SK-N-SH treated with all-trans-retinoic acid at 6 μM for 48 hours (cell line): Measurements from ENCODE around the gene WDR77.

Source experiments
- ARNTL ChIP-seq: fragments of 450-650 bp; formaldehyde crosslinking; IDR thresholded peaks from 2 replicates; pipeline ENCODE4 v1.5.0; 2020; ENCODE audit warnings: low read depth, mild to moderate bottlenecking, moderate library complexity, borderline replicate concordance
- CREB5 ChIP-seq: fragments of 250-450 bp; sonication (Bioruptor Pico); IDR thresholded peaks from 2 replicates; pipeline ENCODE4 v1.5.1; 2020; ENCODE audit warnings: low read depth, mild to moderate bottlenecking, moderate library complexity
- ESRRG ChIP-seq: fragments of 250-450 bp; sonication (Bioruptor Pico); IDR thresholded peaks from 2 replicates; pipeline ENCODE4 v1.6.1; 2021; ENCODE audit warnings: mild to moderate bottlenecking
- OSR1 ChIP-seq: fragments of 250-450 bp; sonication (Bioruptor Pico); IDR thresholded peaks from 2 replicates; pipeline ENCODE4 v1.8.0; 2022; ENCODE audit warnings: moderate library complexity, mild to moderate bottlenecking, inconsistent platforms
- PATZ1 ChIP-seq: fragments of 250-450 bp; sonication (Bioruptor Pico); IDR thresholded peaks from 2 replicates; pipeline ENCODE4 v1.8.0; 2020; ENCODE audit warnings: mild to moderate bottlenecking, moderate library complexity, borderline replicate concordance
- POU6F1 ChIP-seq: fragments of 250-450 bp; sonication (Bioruptor Pico); IDR thresholded peaks from 2 replicates; pipeline ENCODE4 v1.8.0; 2021; ENCODE audit warnings: low read depth, mild to moderate bottlenecking, moderate library complexity, borderline replicate concordance
- PPARA ChIP-seq: fragments of 250-450 bp; sonication (Bioruptor Pico); IDR thresholded peaks from 2 replicates; pipeline ENCODE4 v1.5.0; 2020; ENCODE audit warnings: mild to moderate bottlenecking, borderline replicate concordance
- TCF4 ChIP-seq: fragments of 250-450 bp; sonication (Bioruptor Pico); IDR thresholded peaks from 2 replicates; pipeline ENCODE4 v1.8.0; 2021; ENCODE audit warnings: mild to moderate bottlenecking, moderate library complexity, borderline replicate concordance
- ZC3H10 ChIP-seq: fragments of 250-450 bp; sonication (Bioruptor Pico); IDR thresholded peaks from 2 replicates; pipeline ENCODE4 v1.5.1; 2021; ENCODE audit warnings: mild to moderate bottlenecking, moderate library complexity
- ZNF70 ChIP-seq: fragments of 450-650 bp; formaldehyde crosslinking; IDR thresholded peaks from 2 replicates; pipeline ENCODE4 v1.5.0; 2020; ENCODE audit warnings: mild to moderate bottlenecking, moderate library complexity

GRCh38 chr1:111392460-111392945 is 56.6 kb downstream of the WDR77 start:
- no peak for TF ChIP-seq ARNTL (CRISPR knock-in tag)
- TF ChIP-seq PPARA (CRISPR knock-in tag), result no peak
- TF ChIP-seq TCF4 (CRISPR knock-in tag), result no peak
- TF ChIP-seq OSR1 (CRISPR knock-in tag), result no peak
- TF ChIP-seq CREB5 (CRISPR knock-in tag), result no peak
- no peak for TF ChIP-seq PATZ1 (CRISPR knock-in tag)
- no peak for TF ChIP-seq POU6F1 (CRISPR knock-in tag)
- TF ChIP-seq ZNF70 (CRISPR knock-in tag), result no peak
- TF ChIP-seq ZC3H10, result no peak
- TF ChIP-seq ESRRG (CRISPR knock-in tag), result no peak
